SK-N-SH (cell line): ENCODE results near the gene CPNE7.

Source experiments
- CTCF ChIP-seq: fragments of 200-600 bp; sonication (generic); IDR thresholded peaks from 2 replicates; pipeline ENCODE4 v1.6.1; 2017; ENCODE audit warnings: antibody characterized with exemption, mild to moderate bottlenecking, moderate library complexity
- GABPA ChIP-seq: IDR thresholded peaks from 2 replicates; pipeline ENCODE4 v1.4.0; 2012; ENCODE audit warnings: low read depth, mild to moderate bottlenecking
- GATA2 ChIP-seq: sonication (generic); formaldehyde crosslinking; IDR thresholded peaks from 2 replicates; pipeline ENCODE4 v1.5.0; 2020; ENCODE audit warnings: mild to moderate bottlenecking, missing genetic modification reagents

DNA sequence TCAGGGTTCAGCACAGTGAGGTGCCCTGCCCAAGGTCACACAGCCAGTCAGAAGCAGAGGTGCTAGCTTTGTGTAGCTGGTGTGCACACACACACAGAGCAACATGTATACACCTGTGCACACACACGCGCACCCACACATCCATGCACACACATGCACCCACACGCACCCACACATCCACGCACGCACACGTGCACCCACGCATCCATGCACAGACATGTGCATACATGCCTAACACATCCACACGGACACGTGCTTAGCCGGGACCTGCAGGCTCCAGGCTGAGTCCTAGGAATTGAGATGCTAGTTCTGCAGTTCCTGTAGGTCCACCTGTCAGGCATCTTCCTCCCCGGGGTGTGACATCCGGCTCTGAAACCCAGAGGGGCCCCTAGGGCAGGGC, 24.9 kb downstream of the CPNE7 start:
- no peak for TF ChIP-seq GABPA
- TF ChIP-seq CTCF = no peak
- no peak for TF ChIP-seq GATA2 (CRISPR knock-in tag)
